Osteoblast (primary cell): Measurements from ENCODE around the gene MRGPRE. TPM values are rescaled to one million over a fixed set of nuclear protein-coding genes. Genes with fewer than 3 reads are reported as not detected.

Source experiments
- DNase-seq: peaks from one replicate; pipeline ENCODE4 v3.0.0; 2011; ENCODE audit warnings: low spot score, mixed read lengths; ENCODE audit not compliant: insufficient read length; ENCODE audit errors: missing footprints
- H2AFZ ChIP-seq: 2 replicates; pipeline ENCODE4 v1.6.0; 2011; ENCODE audit warnings: mild to moderate bottlenecking, low read length
- H3K27ac ChIP-seq: 2 replicates; pipeline ENCODE4 v1.5.1; 2011; ENCODE audit warnings: mild to moderate bottlenecking, low read depth, low read length, moderate library complexity
- H3K27me3 ChIP-seq: 2 replicates; pipeline ENCODE4 v1.6.0; 2012; ENCODE audit warnings: mild to moderate bottlenecking, control low read depth, inconsistent platforms, low read length, moderate library complexity; ENCODE audit not compliant: insufficient read depth
- H3K36me3 ChIP-seq: 2 replicates; pipeline ENCODE4 v1.5.1; 2011; ENCODE audit warnings: mild to moderate bottlenecking, low read length, control low read depth, moderate library complexity; ENCODE audit not compliant: insufficient read depth
- H3K4me1 ChIP-seq: 2 replicates; pipeline ENCODE4 v1.5.1; 2011; ENCODE audit warnings: mild to moderate bottlenecking, low read length, control low read depth, moderate library complexity; ENCODE audit not compliant: insufficient read depth
- H3K4me2 ChIP-seq: 2 replicates; pipeline ENCODE4 v1.6.0; 2011; ENCODE audit warnings: mild to moderate bottlenecking, low read length; ENCODE audit not compliant: insufficient read depth
- H3K4me3 ChIP-seq: fragments of 200-600 bp; sonication (generic); 3 replicates; pipeline ENCODE4 v1.5.1; 2012; ENCODE audit warnings: mild to moderate bottlenecking, low read length, inconsistent platforms; ENCODE audit not compliant: insufficient read depth
- H3K79me2 ChIP-seq: 2 replicates; pipeline ENCODE4 v1.6.0; 2012; ENCODE audit warnings: mild to moderate bottlenecking, low read length, control low read depth, inconsistent platforms; ENCODE audit not compliant: insufficient read depth
- H3K9me3 ChIP-seq: 2 replicates; pipeline ENCODE4 v1.5.1; 2011; ENCODE audit warnings: low read depth, low read length, control low read depth
- H4K20me1 ChIP-seq: 2 replicates; pipeline ENCODE4 v1.6.0; 2012; ENCODE audit warnings: mild to moderate bottlenecking, low read length, control low read depth; ENCODE audit not compliant: insufficient read depth
- CTCF ChIP-seq: IDR thresholded peaks from 2 replicates; pipeline ENCODE4 v1.5.1; 2011; ENCODE audit warnings: mild to moderate bottlenecking, low read depth, low read length, moderate library complexity; ENCODE audit errors: extremely low read depth
- total RNA-seq: library from RNA; depleted of rRNA; stranded (reverse); fragments of >200 nt; gene quantifications from 2 replicates; pipeline ENCODE4 v1.2.3, GENCODE V29; 2012

Gene MRGPRE
- total RNA-seq, 1 donor: under 0.01 TPM

GRCh38 chr11:3216027-3216525 is 16.1 kb downstream of the MRGPRE start:
- H3K4me2 ChIP-seq: no peak overlapping the region
- peak; percentile 73 for DNase-seq
- H3K4me1 ChIP-seq: no peaks in the 10 kb centered on the region
- H3K36me3 ChIP-seq: no peaks in the 10 kb centered on the region
- H2AFZ ChIP-seq: no peak overlapping the region
- peaks cover 14% of the 10 kb centered on the region for H3K27me3 ChIP-seq
- no peaks in the 10 kb centered on the region for H3K9me3 ChIP-seq
- no peak overlapping the region for H3K4me3 ChIP-seq
- no peaks in the 10 kb centered on the region for H4K20me1 ChIP-seq
- H3K27ac ChIP-seq: no peak overlapping the region
- no peak for TF ChIP-seq CTCF
- no peaks in the 10 kb centered on the region for H3K79me2 ChIP-seq

GRCh38 chr11:3215346-3216026 is 16.7 kb downstream of the MRGPRE start:
- TF ChIP-seq CTCF: no peak

GRCh38 chr11:3214420-3214699 is 17.9 kb downstream of the MRGPRE start:
- H2AFZ ChIP-seq: no peak overlapping the region
- no peak for DNase-seq
- H3K4me1 ChIP-seq: no peaks in the 10 kb centered on the region
- H3K4me3 ChIP-seq: no peak overlapping the region
- no peaks in the 10 kb centered on the region for H3K9me3 ChIP-seq
- H4K20me1 ChIP-seq: no peaks in the 10 kb centered on the region
- H3K27me3 ChIP-seq: peaks cover 11% of the 10 kb centered on the region
- no peak for TF ChIP-seq CTCF
- H3K27ac ChIP-seq: no peak overlapping the region
- H3K4me2 ChIP-seq: no peak overlapping the region
- no peaks in the 10 kb centered on the region for H3K79me2 ChIP-seq
- no peaks in the 10 kb centered on the region for H3K36me3 ChIP-seq

More at GRCh38 chr11:3215346-3216026, 16.7 kb downstream of the MRGPRE start:
- Histone ChIP-seq H3K27me3 (peaks cover 9% of the 10 kb centered on the region), H3K27ac (no peak overlapping the region), H4K20me1 (no peaks in the 10 kb centered on the region), H3K79me2 (no peaks in the 10 kb centered on the region), H3K9me3 (no peaks in the 10 kb centered on the region), H3K4me1 (no peaks in the 10 kb centered on the region), H2AFZ (no peak overlapping the region), H3K36me3 (no peaks in the 10 kb centered on the region), H3K4me2 (no peak overlapping the region), H3K4me3 (no peak overlapping the region)
- DNase-seq: peak; percentile 81

- no peak overlapping the region for H2AFZ ChIP-seq
- H3K36me3 ChIP-seq: no peaks in the 10 kb centered on the region
These were observed 18.4 kb downstream of the MRGPRE start for GRCh38 chr11:3213659-3214419.

More at GRCh38 chr11:3213659-3214419, 18.4 kb downstream of the MRGPRE start:
- H3K27me3 ChIP-seq: peaks cover 11% of the 10 kb centered on the region
- peak; percentile 65 for DNase-seq
- no peak overlapping the region for H3K4me2 ChIP-seq
- H3K9me3 ChIP-seq: no peaks in the 10 kb centered on the region
- H3K4me3 ChIP-seq: no peak overlapping the region
- H4K20me1 ChIP-seq: no peaks in the 10 kb centered on the region
- H3K4me1 ChIP-seq: no peaks in the 10 kb centered on the region
- no peaks in the 10 kb centered on the region for H3K79me2 ChIP-seq
- TF ChIP-seq CTCF: no peak
- H3K27ac ChIP-seq: no peak overlapping the region
